NCI-H1417 (cell line): Measurements from ENCODE around the gene BPNT1.
"Not testable (repeated sequence)": the region's sequence is repeated elsewhere in the genome, so short reads cannot be mapped to it uniquely, and the experiment has no call there.

Source experiments
- DNase-seq, 3 experiments: peaks; one replicate each; lab custom pipeline; 2025; lab: John Stamatoyannopoulos, UW

The BPNT1 gene

DNA sequence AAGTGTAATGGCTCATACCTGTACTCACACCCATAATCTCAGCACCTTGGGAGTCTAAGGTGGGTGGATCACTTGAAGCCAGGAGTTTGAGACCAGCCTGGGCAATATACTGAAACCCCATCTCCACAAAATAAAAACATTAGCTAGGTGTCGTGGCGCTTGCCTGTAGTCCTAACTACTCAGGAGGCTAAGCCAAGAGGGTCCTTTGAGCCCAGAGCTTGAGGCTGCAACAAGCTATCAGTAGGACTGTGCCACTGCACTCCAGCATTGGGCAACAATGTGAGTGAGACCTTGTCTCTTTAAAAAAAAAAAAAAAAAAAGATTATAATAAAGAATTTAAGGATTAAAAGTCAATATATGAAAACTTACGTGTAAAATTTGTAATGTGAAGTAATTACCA, 11.7 kb downstream of the BPNT1 start:
- no peak for DNase-seq

DNA sequence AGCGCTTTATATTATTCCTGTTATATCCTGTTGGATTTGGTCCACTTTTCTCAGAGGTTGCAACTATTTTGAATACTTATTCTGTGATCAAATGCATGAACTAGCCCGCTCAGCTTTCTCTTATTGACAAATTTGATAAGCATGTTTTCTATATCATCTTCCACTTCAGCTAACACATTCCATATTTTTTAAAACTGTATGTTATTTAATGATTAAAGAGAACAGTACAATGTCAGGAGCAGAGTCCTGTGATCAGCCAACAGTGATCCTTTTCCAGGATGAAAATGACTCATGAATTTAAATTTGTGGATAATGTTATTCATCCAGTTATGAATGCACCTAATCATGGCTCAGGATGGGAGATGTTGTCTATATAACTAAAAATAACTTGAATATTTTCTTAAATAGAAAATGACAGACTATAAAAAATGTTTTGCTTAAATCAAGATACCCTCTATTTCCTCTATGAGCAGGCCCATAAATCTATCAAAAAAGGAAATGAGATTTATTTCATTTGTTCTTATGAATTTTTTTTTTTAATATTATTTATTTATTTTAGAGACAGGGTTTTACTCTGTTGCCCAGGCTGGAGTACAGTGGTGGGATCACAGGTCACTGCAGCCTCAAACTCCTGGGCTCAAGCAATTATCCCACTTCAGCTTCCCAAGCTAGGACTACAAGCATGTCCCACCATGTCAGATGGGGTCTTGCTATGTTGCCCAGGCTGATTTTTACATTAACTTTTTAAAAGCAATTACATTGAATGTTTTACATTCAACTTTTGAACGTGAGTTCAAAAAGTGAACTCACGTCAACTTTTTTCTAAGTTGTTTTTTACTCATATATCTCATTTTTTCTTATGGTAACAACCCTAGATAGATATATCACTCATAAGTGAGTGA, 12.5 kb downstream of the BPNT1 start:
- DNase-seq, result no peak

DNA sequence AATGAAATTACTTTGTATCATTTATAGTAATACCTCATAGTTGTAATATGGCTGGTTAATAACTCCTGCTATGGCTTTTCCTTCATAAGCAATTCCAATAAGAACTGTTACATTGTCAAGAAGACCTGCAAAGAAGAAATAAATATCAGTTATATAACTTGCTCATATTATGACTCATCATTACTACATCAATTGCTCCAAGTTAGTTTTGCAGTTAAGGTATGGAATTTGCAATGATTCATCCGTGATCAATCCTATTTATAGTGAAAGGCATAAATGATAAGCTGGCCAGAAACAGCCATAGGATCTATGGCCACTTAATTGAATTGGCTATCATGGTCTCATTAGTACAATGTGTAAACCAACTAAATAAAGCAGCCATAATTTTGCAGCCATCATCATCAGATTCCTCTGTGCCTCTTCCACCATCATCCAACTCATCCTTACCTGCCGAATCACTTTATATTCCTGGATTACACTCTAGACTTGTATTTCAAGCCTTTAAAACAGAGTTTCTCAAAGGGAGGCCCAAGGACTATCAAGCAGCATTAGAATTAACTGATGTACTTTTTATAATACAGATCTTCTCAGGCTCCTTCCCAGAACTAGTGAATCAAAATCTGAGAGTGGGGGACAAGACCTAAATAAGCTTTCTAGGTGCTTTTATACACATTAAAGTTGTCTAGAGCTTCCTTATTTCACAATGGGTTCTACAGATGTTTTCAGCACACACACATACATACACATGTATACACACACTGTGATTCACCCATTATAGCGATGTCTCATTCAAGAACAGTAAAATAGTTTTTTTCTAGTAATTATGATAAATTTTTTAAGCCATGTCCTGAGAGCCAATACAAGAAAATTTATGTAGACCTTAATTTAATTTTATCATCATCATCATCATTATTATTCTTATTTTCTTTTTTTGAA, 22.1 kb downstream of the BPNT1 start:
- DNase-seq, result no peak

DNA sequence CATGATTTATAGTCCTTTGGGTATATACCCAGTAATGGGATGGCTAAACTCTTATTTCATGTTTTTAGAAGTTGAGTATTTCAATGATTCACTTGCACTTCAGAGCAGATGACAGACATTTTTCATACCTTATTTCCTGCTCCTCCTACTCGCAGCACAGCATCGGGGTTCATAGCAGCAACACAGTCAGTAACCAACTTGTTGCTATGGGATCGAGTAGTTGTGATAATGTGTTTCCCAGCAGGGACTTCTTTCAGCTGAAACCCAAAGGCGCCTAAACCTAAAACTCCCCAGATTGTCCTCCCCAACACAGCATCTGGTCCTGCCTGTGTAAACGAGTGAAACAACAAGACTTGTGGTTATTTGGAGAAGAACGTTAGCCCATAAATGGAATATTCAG, 27.0 kb downstream of the BPNT1 start:
- no peak for DNase-seq

DNA sequence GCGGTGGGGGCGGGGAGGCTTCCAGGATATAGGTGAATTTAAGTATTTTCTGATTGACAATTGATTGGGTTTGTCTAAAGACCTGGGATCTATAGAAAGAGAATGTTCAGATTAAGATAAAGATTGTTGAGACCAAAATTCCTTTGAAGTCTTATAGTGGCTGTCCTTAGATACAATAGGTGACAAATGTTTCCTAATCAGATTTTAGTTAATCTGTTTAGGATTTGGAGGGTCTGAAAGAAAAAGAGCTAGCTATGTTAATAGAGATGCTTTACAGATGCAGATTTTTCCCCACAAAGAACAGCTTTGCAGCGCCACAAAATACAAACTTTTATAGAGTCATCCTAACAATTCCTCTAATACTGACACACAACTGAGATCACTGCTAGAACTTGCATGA, 28.7 kb downstream of the BPNT1 start:
- no peak for DNase-seq

DNA sequence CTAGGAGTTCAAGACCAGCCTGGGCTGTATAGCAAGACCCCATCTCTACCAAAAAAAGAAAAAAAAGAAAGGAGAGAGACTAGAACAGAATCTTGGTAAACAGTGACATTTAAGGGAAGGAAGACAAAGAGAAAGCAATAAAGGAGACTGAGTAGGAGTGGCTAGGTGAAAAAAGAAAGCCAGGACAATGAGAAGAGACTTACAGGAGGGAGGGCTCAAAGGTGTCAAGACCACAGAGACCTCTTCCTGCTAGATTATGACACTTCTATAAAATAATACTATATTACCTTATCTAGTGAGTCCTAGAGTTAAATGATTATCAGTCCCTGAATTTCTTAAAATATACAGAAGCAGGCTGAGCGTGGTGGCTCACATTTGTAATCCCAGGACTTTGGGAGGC, 33.2 kb downstream of the BPNT1 start:
- DNase-seq, result no peak

DNA sequence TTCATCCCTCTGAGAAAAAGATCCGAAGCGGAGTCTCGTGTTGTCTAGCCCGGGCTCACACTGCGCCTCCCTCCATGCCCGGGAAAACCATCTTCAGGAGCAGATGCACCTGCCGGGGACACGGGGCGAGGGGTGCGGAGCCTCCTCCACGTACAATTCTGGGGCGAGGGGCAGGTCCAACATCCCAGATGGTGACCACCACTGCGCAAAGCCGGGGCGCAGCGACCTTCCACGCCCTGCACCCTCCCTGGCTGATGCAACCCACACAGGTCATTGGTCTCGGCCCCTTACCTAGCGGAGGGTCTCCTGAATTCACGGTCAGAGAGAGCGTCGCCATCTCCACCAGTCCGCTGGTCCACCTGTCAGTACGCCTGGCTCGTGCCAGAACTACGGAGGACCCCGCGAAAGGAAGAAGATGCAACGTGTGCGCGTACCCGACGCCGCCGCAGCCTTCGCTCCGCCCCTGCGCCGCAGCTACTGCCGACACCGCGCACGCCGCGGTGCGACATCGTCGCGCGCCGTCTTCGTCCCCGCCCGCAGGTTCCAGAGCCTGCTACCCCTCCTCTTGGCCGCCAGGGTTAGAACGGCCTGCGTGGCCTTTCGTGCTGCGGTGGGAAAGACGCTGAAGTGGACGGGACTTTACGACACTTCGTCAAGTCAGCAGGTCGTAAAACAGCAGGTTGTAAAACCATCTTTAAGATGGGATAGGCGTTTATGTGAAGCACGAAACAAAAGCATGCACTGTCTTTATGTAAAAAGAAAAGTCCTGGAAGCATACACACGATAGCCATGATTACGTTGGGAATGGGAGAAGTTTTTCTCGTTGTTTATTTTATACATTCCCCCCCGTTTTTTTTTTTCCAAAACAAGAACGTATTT, 43.3 kb downstream of the BPNT1 start, which contains the start of gene EPRS1:
TSS of gene EPRS1 (minus strand) at position 454 of the 879 bp plus-strand sequence. CDS start at position 337, 117 bp downstream.
- DNase-seq, result peak; percentile 92 to 98 (median 96)

DNA sequence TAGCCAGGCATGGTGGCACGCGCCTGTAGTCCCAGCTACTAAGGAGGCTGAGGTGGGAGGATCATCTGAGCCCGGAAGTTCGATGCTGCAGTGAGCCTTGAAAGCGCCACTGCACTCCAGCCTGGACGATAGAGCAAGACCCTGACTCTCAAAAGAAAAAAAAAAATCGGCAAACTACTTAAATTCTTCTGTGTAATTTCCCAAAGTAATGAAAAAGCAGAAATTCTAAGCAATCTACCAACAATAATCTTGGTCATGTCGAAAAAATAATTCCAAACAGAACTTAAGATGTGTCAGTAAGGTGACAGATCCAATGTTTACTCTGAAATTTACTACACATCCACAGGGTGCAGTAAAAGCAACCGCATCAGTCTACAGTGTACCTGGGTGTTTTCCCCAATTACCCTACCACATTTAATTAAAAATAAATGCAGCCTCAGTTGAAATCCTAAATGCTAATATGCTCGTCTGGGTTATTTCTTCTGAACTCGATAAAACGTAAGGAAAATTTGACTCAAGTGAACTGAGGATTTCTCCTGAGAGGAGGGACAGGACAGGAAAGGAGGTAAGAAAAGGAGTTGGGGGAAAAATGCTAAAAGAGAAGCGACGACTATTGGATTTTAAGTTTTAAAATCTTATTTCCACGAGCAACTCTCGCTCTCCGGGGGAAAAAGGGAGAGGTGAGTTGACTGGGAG, 44.1 kb downstream of the BPNT1 start:
- peak in 2 of 3 experiments; percentile 35 to 63 for DNase-seq

DNA sequence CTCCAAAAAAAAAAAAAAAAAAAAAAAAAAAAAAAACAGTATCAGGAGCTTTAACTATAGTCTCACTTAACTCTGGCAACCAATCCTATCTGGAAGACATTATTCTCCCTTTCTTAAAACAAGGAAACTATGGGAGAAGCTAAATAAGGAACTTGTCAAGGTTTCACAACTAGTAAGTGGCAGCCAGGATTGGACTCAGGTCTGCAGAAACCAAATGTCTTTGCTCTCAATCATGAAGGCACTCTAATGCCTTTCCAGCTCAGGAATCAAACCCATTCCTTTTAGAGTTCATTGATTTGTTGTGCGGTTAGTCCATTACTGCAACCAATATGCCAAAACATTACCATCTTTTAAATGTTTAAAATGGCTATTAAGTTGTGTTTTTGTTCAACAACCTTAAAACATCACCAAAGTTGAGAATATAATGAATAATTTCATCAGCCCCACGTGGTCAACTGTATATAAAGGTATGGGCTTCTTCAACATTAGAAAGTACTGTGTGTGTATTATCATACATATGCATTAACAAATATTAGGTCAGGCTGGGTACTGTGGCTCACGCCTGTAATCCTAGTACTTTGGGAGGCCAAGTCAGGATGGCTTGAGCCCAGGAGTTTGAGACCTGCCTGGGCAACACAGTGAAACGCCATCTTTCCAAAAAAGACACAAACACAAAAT, 44.8 kb downstream of the BPNT1 start:
- DNase-seq, result no peak

DNA sequence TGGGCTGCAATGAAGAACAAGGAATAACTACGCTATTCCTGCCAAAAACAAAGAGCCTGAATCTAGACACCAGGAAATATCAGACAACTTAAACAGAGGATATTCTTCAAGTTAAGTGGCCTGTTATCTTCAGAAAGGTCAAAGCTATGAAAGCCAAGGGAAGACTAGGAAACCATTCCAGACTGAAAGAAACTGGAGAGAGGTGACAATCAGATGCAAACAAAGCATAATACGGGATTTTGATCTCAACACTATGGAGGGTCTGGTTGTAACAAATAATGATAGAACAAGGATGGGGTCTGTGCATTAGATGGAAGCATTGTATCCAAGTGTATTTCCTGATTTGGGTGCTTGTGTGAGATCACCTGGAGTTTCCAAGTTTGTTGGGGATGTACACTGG, 45.9 kb downstream of the BPNT1 start:
- no peak for DNase-seq

DNA sequence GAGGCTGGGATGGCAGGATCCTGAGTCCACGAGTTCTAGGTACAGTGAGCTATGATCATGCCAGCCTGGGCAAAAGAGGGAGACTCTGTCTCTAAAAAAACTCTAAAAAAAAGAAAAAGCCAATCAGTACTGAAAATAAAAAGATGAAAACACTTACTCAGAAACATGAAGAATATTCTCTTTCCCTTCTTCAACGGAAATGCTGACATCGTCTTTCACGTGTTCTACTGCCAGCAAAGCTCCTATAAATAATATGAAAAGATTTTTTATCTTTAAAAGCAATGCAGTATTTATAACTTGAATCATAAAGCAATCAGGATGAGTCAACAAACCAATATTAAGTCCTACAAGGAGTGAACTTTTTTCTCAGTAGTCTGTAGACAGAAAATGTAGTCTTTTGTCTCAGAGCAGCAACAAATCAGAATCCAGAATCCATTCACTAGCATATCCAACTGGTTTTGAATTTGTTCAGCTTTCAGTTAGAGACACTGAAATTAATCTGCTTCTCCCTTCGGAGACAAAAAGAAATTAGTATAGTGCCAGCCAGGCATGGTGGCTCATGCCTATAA, 49.5 kb downstream of the BPNT1 start:
- no peak for DNase-seq

DNA sequence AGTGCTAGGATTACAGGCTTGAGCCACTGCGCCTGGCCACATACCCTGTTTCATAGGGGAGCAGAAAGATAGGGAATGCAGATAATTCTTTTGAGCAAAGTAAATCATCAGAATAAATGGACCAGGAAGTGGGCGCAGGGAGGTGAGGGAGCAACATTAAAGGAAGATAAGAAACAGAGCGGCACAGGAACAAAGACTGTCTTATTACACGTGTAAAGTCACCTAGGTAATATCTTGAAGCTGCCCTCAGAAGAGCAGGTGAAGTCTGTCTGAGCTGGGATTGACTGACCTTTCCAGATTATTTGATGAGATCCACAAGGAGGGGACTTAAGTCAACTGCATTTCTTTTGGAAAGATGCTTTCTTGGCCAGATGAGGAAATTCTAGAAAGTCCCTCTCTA, 50.9 kb downstream of the BPNT1 start:
- no peak for DNase-seq

DNA sequence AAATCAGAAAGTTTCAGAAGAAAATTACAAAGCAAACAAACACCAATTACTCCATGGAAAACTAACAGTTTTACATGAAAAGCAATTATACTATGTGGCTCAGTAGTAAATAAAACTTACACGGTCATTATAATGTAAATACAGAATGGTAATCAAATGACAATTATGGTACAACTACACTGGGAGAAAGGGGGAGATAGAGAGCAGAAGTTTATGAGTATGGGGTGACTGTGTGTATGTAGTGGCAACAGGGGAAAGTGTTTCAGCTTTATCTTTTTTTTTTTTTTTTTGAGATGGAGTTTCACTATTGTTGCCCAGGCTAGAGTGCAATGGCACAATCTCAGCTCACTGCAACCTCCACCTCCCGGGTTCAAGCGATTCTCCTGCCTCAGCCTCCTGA, 51.8 kb downstream of the BPNT1 start:
- DNase-seq, result not testable (repeated sequence)

DNA sequence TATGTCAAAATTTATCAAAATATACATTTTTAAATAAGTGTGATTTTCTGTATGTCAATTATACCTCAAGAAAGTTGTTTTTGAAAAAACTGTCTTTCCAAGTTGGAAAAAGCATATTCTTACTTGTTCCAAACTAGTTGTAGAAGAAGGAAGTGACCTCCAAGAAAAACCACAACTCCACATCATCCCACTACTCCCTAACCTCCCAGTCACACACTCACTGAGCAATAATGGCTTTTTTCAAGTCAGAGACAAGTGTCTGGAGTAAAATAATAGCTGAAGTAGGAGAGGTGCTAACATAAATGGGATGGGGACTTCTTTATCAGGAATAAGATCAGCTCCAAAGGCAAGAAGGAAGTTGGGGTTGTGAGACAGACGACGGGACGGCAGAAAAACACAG, 56.7 kb downstream of the BPNT1 start:
- no peak for DNase-seq

DNA sequence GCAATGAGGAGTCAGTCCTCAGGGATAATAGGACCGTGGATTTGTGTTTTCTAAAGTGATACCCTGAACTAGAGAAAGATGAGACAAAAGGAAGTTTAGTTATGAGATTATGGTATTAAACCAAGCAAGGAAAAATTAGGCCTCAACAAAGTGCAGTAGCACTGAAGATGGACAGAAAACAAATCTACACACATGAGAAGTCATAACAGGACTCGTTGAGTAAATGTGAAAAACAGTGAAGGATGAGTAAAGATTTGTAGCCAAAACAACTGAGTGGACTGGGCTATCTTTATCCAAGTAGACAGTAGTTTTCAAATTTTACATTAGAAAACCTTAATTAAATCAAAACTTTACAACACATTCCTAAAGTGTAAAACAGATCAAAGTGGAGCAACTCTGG, 58.3 kb downstream of the BPNT1 start:
- DNase-seq, result no peak

DNA sequence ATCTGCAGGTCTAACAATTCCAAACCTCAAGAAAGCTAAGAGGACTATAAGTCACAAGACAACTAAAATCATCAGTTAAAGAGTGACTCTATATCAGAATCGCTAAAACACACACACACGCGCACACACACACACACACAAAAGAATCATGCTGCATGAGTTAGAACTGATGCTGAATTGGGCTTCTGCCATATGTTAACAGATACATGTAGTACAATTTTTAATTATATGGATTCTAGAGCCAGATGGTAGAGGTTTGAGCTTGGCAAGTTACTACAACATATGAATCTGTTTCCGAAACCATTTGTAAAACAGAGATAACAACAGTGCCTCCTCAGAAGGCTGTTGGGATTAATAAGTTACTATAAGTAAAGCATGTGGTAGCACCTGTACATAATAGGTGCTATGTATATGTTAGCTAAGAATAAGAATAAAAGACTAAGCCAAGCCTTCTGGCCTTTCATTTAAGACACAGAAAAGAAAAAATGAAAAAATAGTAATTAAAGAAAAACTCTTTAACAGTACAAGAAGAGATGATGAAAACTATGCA, 61.2 kb downstream of the BPNT1 start:
- DNase-seq, result no peak

DNA sequence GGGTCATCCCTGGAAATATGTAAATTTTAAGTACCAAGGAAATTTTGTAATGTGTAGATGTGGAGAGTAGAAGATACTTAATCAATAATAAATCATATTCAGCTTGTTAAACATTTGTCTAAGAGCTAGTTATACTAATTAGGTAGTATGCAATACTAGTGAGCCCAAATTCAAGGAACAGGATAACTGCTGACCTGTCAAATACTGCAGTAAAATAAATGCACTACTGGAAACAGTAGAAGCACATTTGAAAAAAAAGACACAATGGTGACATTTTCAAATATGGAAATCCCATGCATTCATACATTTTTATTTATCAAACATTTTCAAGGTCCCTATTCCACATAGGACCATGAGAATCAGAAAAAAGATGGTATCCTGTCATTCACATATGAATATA, 70.5 kb downstream of the BPNT1 start:
- DNase-seq, result no peak

DNA sequence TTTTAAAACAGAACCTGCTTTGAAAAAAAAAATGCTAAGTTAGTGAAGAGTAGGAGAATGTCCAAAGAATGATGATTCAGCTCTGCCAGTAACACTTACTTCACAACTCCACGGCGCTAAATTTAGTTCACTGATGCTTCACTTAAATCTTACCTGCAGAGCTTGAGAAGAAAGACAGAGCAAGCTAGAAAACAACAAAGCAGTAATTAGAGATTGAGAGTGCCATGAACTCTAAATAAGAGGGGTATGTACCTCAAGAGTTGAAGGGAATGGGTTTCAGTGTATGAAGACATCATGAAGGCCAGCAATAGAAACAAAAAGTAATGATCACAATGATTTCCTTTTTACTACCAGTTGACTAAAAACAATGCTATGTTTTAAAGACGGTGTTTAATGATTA, 76.1 kb downstream of the BPNT1 start:
- DNase-seq, result no peak

DNA sequence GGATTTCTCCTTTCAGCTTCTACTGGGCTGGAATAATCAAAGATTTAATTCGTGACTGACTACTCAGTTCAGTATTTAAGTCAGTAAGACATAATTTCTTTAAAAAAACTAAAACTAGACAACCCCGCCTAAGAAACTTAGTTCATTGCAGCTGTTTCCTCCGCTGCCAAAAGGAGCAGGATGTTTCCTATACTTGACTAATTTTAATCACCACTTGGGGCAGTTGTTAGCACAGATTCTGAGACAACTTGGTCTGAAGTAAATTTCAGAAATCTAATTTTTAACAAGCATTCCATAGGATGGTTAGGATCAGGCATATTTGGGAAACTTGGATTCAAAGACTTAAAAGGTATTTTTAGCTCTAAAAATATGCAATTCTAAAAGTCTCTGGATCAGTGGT, 77.3 kb downstream of the BPNT1 start:
- DNase-seq, result no peak

DNA sequence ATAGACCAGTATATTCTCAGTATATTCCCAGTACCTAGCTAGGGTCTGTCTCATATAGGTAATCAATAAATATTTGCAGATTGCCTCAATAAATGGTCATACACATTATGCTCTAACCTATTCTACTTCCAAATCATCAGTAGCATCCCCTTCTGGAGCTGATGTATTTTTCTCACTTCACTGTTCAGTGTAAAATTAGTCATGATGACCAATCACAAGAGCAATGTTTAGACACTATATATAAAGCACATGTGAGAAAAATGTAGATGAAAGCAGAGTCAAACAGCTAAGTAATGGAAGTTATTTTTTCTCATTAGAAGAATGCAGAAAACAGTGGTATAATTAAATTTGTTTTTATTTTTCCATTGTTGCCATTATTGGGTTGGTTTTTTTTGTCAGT, 78.0 kb downstream of the BPNT1 start:
- no peak for DNase-seq
